HG03469 (cell line): Measurements from ENCODE around the gene MAGI1.
"Not testable (repeated sequence)": the region's sequence is repeated elsewhere in the genome, so short reads cannot be mapped to it uniquely, and the experiment has no call there.

Source experiments
- ATAC-seq: cut with Tn5 transposase; IDR thresholded peaks from one replicate; pipeline ENCODE4 v1.9.1; 2021; ENCODE audit warnings: mild to moderate bottlenecking, moderate library complexity, moderate number of reproducible peaks; ENCODE audit not compliant: unreplicated experiment

Gene MAGI1

GRCh38 chr3:65732051-65732935 lies 306.4 kb downstream of the MAGI1 start:
- peak; percentile 96 for ATAC-seq

GRCh38 chr3:65730449-65730848 lies 308.3 kb downstream of the MAGI1 start:
- ATAC-seq: no peak

- no peak for ATAC-seq
Measured at GRCh38 chr3:65729973-65730372, 308.7 kb downstream of the MAGI1 start.

GRCh38 chr3:65729555-65729954 lies 309.2 kb downstream of the MAGI1 start:
- no peak for ATAC-seq

GRCh38 chr3:65728138-65728537 lies 310.6 kb downstream of the MAGI1 start:
- no peak for ATAC-seq

GRCh38 chr3:65723985-65724384 lies 314.7 kb downstream of the MAGI1 start:
- no peak for ATAC-seq

- ATAC-seq: no peak
Measured at GRCh38 chr3:65723011-65723410, 315.7 kb downstream of the MAGI1 start.

GRCh38 chr3:65720989-65721737 lies 317.6 kb downstream of the MAGI1 start:
- no peak for ATAC-seq

GRCh38 chr3:65719639-65720038 lies 319.1 kb downstream of the MAGI1 start:
- ATAC-seq: not testable (repeated sequence)

GRCh38 chr3:65717676-65718346 lies 320.9 kb downstream of the MAGI1 start:
- ATAC-seq: no peak

GRCh38 chr3:65716071-65716751 lies 322.5 kb downstream of the MAGI1 start:
- no peak for ATAC-seq

GRCh38 chr3:65714134-65714533 lies 324.6 kb downstream of the MAGI1 start:
- no peak for ATAC-seq

GRCh38 chr3:65713016-65713415 lies 325.7 kb downstream of the MAGI1 start:
- ATAC-seq: no peak

- ATAC-seq: no peak
Measured at GRCh38 chr3:65712140-65712539, 326.6 kb downstream of the MAGI1 start.

GRCh38 chr3:65706776-65707568 lies 331.7 kb downstream of the MAGI1 start:
- ATAC-seq: no peak

- ATAC-seq: no peak
Measured at GRCh38 chr3:65706301-65706700, 332.4 kb downstream of the MAGI1 start.

GRCh38 chr3:65703820-65704219 lies 334.9 kb downstream of the MAGI1 start:
- ATAC-seq: no peak

- no peak for ATAC-seq
Measured at GRCh38 chr3:65703026-65703425, 335.7 kb downstream of the MAGI1 start.

GRCh38 chr3:65702202-65702601 lies 336.5 kb downstream of the MAGI1 start:
- no peak for ATAC-seq

GRCh38 chr3:65701516-65701915 lies 337.2 kb downstream of the MAGI1 start:
- no peak for ATAC-seq
